Measurements from ENCODE around the gene ISX.

ISX gene

GRCh38 chr22:35089139-35089538, 23.2 kb downstream of the ISX start:
- Histone ChIP-seq H3K27me3 (ENCODE audit: insufficient read depth, poor library complexity, severe bottlenecking) (no peaks in the 10 kb centered on the region), H3K27ac (replicated peaks) (no peak overlapping the region), H3K4me3 (replicated peaks; ENCODE audit: insufficient read depth, low read length) (no peak overlapping the region)
- DNase-seq (ENCODE audit: low read depth in 1 of 2, low spot score in 1 of 2), result no peak
- no peak for TF ChIP-seq POLR2AphosphoS5 (IDR thresholded peaks at IDR 0.05; ENCODE audit: low read depth)
- no peak for TF ChIP-seq CTCF (IDR thresholded peaks at IDR 0.05; ENCODE audit: insufficient read depth, low read length)
- TF ChIP-seq, protein P1, sequence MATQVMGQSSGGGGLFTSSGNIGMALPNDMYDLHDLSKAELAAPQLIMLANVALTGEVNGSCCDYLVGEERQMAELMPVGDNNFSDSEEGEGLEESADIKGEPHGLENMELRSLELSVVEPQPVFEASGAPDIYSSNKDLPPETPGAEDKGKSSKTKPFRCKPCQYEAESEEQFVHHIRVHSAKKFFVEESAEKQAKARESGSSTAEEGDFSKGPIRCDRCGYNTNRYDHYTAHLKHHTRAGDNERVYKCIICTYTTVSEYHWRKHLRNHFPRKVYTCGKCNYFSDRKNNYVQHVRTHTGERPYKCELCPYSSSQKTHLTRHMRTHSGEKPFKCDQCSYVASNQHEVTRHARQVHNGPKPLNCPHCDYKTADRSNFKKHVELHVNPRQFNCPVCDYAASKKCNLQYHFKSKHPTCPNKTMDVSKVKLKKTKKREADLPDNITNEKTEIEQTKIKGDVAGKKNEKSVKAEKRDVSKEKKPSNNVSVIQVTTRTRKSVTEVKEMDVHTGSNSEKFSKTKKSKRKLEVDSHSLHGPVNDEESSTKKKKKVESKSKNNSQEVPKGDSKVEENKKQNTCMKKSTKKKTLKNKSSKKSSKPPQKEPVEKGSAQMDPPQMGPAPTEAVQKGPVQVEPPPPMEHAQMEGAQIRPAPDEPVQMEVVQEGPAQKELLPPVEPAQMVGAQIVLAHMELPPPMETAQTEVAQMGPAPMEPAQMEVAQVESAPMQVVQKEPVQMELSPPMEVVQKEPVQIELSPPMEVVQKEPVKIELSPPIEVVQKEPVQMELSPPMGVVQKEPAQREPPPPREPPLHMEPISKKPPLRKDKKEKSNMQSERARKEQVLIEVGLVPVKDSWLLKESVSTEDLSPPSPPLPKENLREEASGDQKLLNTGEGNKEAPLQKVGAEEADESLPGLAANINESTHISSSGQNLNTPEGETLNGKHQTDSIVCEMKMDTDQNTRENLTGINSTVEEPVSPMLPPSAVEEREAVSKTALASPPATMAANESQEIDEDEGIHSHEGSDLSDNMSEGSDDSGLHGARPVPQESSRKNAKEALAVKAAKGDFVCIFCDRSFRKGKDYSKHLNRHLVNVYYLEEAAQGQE (IDR thresholded peaks at IDR 0.05; ENCODE audit: insufficient replicate concordance, low read depth), result no peak
- no peak for TF ChIP-seq GABPA (IDR thresholded peaks at IDR 0.05; ENCODE audit: low read depth)
- no peak for TF ChIP-seq SPI1 (IDR thresholded peaks at IDR 0.05; ENCODE audit: borderline replicate concordance, low read depth)

DNA sequence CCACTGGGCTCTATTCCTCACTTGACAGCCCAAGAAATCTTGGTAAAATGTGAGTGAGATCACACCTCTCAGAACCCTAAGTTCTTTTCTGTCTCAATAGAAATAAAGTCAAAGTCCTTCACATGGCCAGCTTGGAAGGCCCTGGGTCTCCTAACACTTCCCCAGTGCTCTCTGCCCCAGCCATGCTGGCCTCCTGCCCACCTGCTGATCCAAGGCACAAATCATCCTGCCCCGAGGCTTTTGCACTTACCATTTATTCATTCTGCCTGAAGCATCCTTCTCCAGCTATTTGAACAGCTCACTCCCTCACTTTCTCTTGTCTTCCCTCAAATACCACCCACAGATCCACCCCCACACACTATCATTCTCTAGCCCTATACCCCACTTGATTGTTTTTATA, 26.4 kb downstream of the ISX start:
- Histone ChIP-seq H3K27me3 (ENCODE audit: insufficient read depth, poor library complexity, severe bottlenecking) (no peaks in the 10 kb centered on the region), H3K27ac (replicated peaks) (no peak overlapping the region), H3K4me3 (replicated peaks; ENCODE audit: insufficient read depth, low read length) (no peak overlapping the region)
- DNase-seq (ENCODE audit: low read depth in 1 of 2, low spot score in 1 of 2), result no peak
- TF ChIP-seq, protein P1 (IDR thresholded peaks at IDR 0.05; ENCODE audit: insufficient replicate concordance, low read depth), result no peak
- TF ChIP-seq GABPA (IDR thresholded peaks at IDR 0.05; ENCODE audit: low read depth) (no peak), CTCF (IDR thresholded peaks at IDR 0.05; ENCODE audit: insufficient read depth, low read length) (no peak), SPI1 (IDR thresholded peaks at IDR 0.05; ENCODE audit: borderline replicate concordance, low read depth) (no peak), POLR2AphosphoS5 (IDR thresholded peaks at IDR 0.05; ENCODE audit: low read depth) (no peak)

GRCh38 chr22:35098921-35099320, 33.0 kb downstream of the ISX start:
- Histone ChIP-seq H3K27ac (replicated peaks) (no peak overlapping the region), H3K27me3 (ENCODE audit: insufficient read depth, poor library complexity, severe bottlenecking) (no peaks in the 10 kb centered on the region), H3K4me3 (replicated peaks; ENCODE audit: insufficient read depth, low read length) (no peak overlapping the region)
- DNase-seq (ENCODE audit: low read depth in 1 of 2, low spot score in 1 of 2), result no peak
- no peak for TF ChIP-seq CTCF (IDR thresholded peaks at IDR 0.05; ENCODE audit: insufficient read depth, low read length)
- TF ChIP-seq GABPA (IDR thresholded peaks at IDR 0.05; ENCODE audit: low read depth), result no peak
- TF ChIP-seq, protein P1 (IDR thresholded peaks at IDR 0.05; ENCODE audit: insufficient replicate concordance, low read depth), result no peak
- TF ChIP-seq POLR2AphosphoS5 (IDR thresholded peaks at IDR 0.05; ENCODE audit: low read depth), result no peak
- TF ChIP-seq SPI1 (IDR thresholded peaks at IDR 0.05; ENCODE audit: borderline replicate concordance, low read depth), result no peak

All from HL-60 (cell line).